H9 (cell line): ENCODE results near the gene GNAT3. TPM values are rescaled to one million over a fixed set of nuclear protein-coding genes. Genes with fewer than 3 reads are reported as not detected.

Experiments used
- DNase-seq: peaks from one replicate; pipeline ENCODE4 v3.0.0-alpha.2; 2017
- H2AFZ ChIP-seq: one replicate; pipeline ENCODE4 v1.6.1; 2013; ENCODE audit warnings: mild to moderate bottlenecking, low read length, control low read depth, moderate library complexity
- H2AK5ac ChIP-seq: 2 replicates; pipeline ENCODE4 v1.6.1; 2013; ENCODE audit warnings: low read length, control low read depth, mixed read lengths; ENCODE audit not compliant: insufficient read length
- H2BK120ac ChIP-seq: one replicate; pipeline ENCODE4 v1.6.1; 2013; ENCODE audit warnings: low read depth, mild to moderate bottlenecking, low read length, control low read depth, inconsistent platforms; ENCODE audit not compliant: poor library complexity, severe bottlenecking
- H2BK12ac ChIP-seq: 2 replicates; pipeline ENCODE4 v1.6.1; 2013; ENCODE audit warnings: low read length, control low read depth, mixed read lengths, low read depth; ENCODE audit not compliant: insufficient read length
- H2BK15ac ChIP-seq: 2 replicates; pipeline ENCODE4 v1.6.1; 2013; ENCODE audit warnings: low read depth, low read length, control low read depth
- H2BK20ac ChIP-seq: one replicate; pipeline ENCODE4 v1.6.1; 2013; ENCODE audit warnings: low read depth, mild to moderate bottlenecking, low read length, control low read depth, inconsistent platforms; ENCODE audit not compliant: poor library complexity, severe bottlenecking
- H2BK5ac ChIP-seq: 2 replicates; pipeline ENCODE4 v1.6.1; 2013; ENCODE audit warnings: low read length, control low read depth, mixed read lengths; ENCODE audit not compliant: insufficient read length
- H3K14ac ChIP-seq: 2 replicates; pipeline ENCODE4 v1.6.1; 2013; ENCODE audit warnings: low read length, control low read depth; ENCODE audit not compliant: insufficient read depth
- H3K18ac ChIP-seq: 2 replicates; pipeline ENCODE4 v1.6.1; 2013; ENCODE audit warnings: low read depth, mild to moderate bottlenecking, mixed read lengths, low read length, control low read depth; ENCODE audit not compliant: insufficient read length
- H3K23ac ChIP-seq: 2 replicates; pipeline ENCODE4 v1.6.1; 2013; ENCODE audit warnings: low read length, control low read depth, mixed read lengths, low read depth; ENCODE audit not compliant: insufficient read length
- H3K23me2 ChIP-seq: 2 replicates; pipeline ENCODE4 v1.6.1; 2013; ENCODE audit warnings: low read depth, mild to moderate bottlenecking, mixed read lengths, low read length, control low read depth; ENCODE audit not compliant: insufficient read length, poor library complexity, severe bottlenecking
- H3K27ac ChIP-seq: 2 replicates; pipeline ENCODE4 v1.5.1; 2013; ENCODE audit warnings: low read length, control low read depth, mixed read lengths, low read depth; ENCODE audit not compliant: insufficient read length
- H3K27me3 ChIP-seq: 2 replicates; pipeline ENCODE4 v1.6.1; 2013; ENCODE audit warnings: low read length, control low read depth, inconsistent platforms; ENCODE audit not compliant: insufficient read depth
- H3K4ac ChIP-seq: 2 replicates; pipeline ENCODE4 v1.6.1; 2013; ENCODE audit warnings: low read depth, mild to moderate bottlenecking, control low read depth, inconsistent platforms, low read length, moderate library complexity
- H3K4me1 ChIP-seq: 2 replicates; pipeline ENCODE4 v1.6.1; 2013; ENCODE audit warnings: low read length, control low read depth, inconsistent platforms; ENCODE audit not compliant: insufficient read depth
- H3K4me2 ChIP-seq: 2 replicates; pipeline ENCODE4 v1.6.1; 2013; ENCODE audit warnings: low read length, control low read depth, mixed read lengths; ENCODE audit not compliant: insufficient read length, insufficient read depth
- H3K56ac ChIP-seq: 2 replicates; pipeline ENCODE4 v1.6.1; 2013; ENCODE audit warnings: low read depth, mild to moderate bottlenecking, mixed read lengths, low read length, control low read depth; ENCODE audit not compliant: insufficient read length
- H3K79me1 ChIP-seq: 2 replicates; pipeline ENCODE4 v1.6.1; 2013; ENCODE audit warnings: low read depth, mild to moderate bottlenecking, moderate library complexity, low read length, control low read depth, inconsistent platforms; ENCODE audit not compliant: insufficient read depth, poor library complexity, severe bottlenecking
- H3K79me2 ChIP-seq: 2 replicates; pipeline ENCODE4 v1.6.1; 2013; ENCODE audit warnings: low read length, control low read depth, inconsistent platforms; ENCODE audit not compliant: insufficient read depth
- H3K9ac ChIP-seq: 2 replicates; pipeline ENCODE4 v1.6.1; 2013; ENCODE audit warnings: low read length, control low read depth, mixed read lengths; ENCODE audit not compliant: insufficient read length; ENCODE audit errors: extremely low read depth
- H3K9me3 ChIP-seq: one replicate; pipeline ENCODE4 v1.6.1; 2013; ENCODE audit warnings: low read depth, low read length, inconsistent platforms; ENCODE audit not compliant: control insufficient read depth
- H3T11ph ChIP-seq: one replicate; pipeline ENCODE4 v1.6.1; 2013; ENCODE audit warnings: mild to moderate bottlenecking, low read length, control low read depth, inconsistent platforms
- H4K20me1 ChIP-seq: one replicate; pipeline ENCODE4 v1.6.1; 2013; ENCODE audit not compliant: control insufficient read depth, insufficient read length, insufficient read depth
- H4K5ac ChIP-seq: 2 replicates; pipeline ENCODE4 v1.6.1; 2013; ENCODE audit warnings: low read depth, mild to moderate bottlenecking, mixed read lengths, low read length, control low read depth; ENCODE audit not compliant: insufficient read length
- H4K8ac ChIP-seq: replicated peaks from 2 replicates; pipeline ENCODE4 v1.6.1; 2013; ENCODE audit warnings: low read length, control low read depth, mixed read lengths, low read depth; ENCODE audit not compliant: insufficient read length
- H4K91ac ChIP-seq: 2 replicates; pipeline ENCODE4 v1.6.1; 2013; ENCODE audit warnings: low read depth, mild to moderate bottlenecking, moderate library complexity, mixed read lengths, low read length, control low read depth; ENCODE audit not compliant: insufficient read length
- H3K27ac Mint-ChIP-seq, 3 experiments: 2 replicates in 2 of 3; 3 replicates in 1 of 3; pipeline ENCODE4 v1.8.0; 2020 to 2021; ENCODE audit warnings: mixed read lengths in 3 of 3, mild to moderate bottlenecking in 1 of 3, moderate library complexity in 1 of 3
- H3K27me3 Mint-ChIP-seq: 2 replicates; pipeline ENCODE4 v1.8.0; 2021; ENCODE audit warnings: low read depth, mild to moderate bottlenecking, moderate library complexity, mixed read lengths
- H3K36me3 Mint-ChIP-seq, 3 experiments: 2 replicates in 2 of 3; 3 replicates in 1 of 3; pipeline ENCODE4 v1.8.0; 2020 to 2021; ENCODE audit warnings: low read depth in 3 of 3, mixed read lengths in 3 of 3; ENCODE audit not compliant: insufficient read depth in 1 of 3
- H3K4me1 Mint-ChIP-seq, 2 experiments: 2 replicates each; pipeline ENCODE4 v1.8.0; 2020; ENCODE audit warnings: mixed read lengths in 2 of 2
- H3K4me3 Mint-ChIP-seq, 2 experiments: 2 replicates in 1 of 2; 3 replicates in 1 of 2; pipeline ENCODE4 v1.8.0; 2020 to 2021; ENCODE audit warnings: mild to moderate bottlenecking in 2 of 2, mixed read lengths in 2 of 2, moderate library complexity in 1 of 2
- H3K9me3 Mint-ChIP-seq, 2 experiments: 2 replicates in 1 of 2; 3 replicates in 1 of 2; pipeline ENCODE4 v1.8.0; 2020; ENCODE audit warnings: mild to moderate bottlenecking in 2 of 2, mixed read lengths in 2 of 2, moderate library complexity in 1 of 2
- CTCF ChIP-seq: fragments of 200-600 bp; sonication (generic); conservative IDR thresholded peaks from 3 replicates; pipeline ENCODE4 v1.8.0; 2021; ENCODE audit warnings: antibody characterized with exemption, mild to moderate bottlenecking
- WGBS: extraction: QIAGEN DNeasy Blood & Tissue Kit; methylation state at CpG from one replicate; pipeline ENCODE4 v1.1.7; 2013; ENCODE audit warnings: missing lambda C conversion rate, low lambda C conversion rate, mixed read lengths; ENCODE audit not compliant: insufficient read length; ENCODE audit errors: extremely low coverage; 5-methylcytosine and 5-hydroxymethylcytosine counted together
- total RNA-seq: library from RNA; stranded (reverse); gene quantifications from 2 replicates; pipeline ENCODE4 v1.2.1, GENCODE V29; 2021

The GNAT3 gene
- total RNA-seq, 1 experiment from 2014 or later: not detected

- no peak overlapping the region for H4K91ac ChIP-seq
- H3K4ac ChIP-seq: no peak overlapping the region
- no peak overlapping the region for H2BK20ac ChIP-seq
- H4K20me1 ChIP-seq: no peaks in the 10 kb centered on the region
- no peak overlapping the region for H3K27ac ChIP-seq
- no peak overlapping the region for H3K9ac ChIP-seq
- Mint-ChIP-seq H3K36me3 (no peaks in the 10 kb centered on the region), H3K27ac (no peak overlapping the region), H3K27me3 (no peaks in the 10 kb centered on the region), H3K4me3 (no peak overlapping the region), H3K9me3 (no peaks in the 10 kb centered on the region; a peak in 1 of 5 replicates), H3K4me1 (peaks cover 6% of the 10 kb centered on the region in 2 experiments)
- H2BK15ac ChIP-seq: no peak overlapping the region
- H2BK5ac ChIP-seq: no peak overlapping the region
- no peak overlapping the region for H3T11ph ChIP-seq
- no peak overlapping the region for H2AK5ac ChIP-seq
- no peaks in the 10 kb centered on the region for H3K9me3 ChIP-seq
- no peaks in the 10 kb centered on the region for H3K27me3 ChIP-seq
- no peak for TF ChIP-seq CTCF
- H3K56ac ChIP-seq: no peak overlapping the region
- no CpG with 5 or more reads among the region's 1 CpG for WGBS
- H2BK12ac ChIP-seq: no peak overlapping the region
- no peak overlapping the region for H3K14ac ChIP-seq
- H3K79me1 ChIP-seq: no peaks in the 10 kb centered on the region
- no peak overlapping the region for H3K23ac ChIP-seq
- no peak for DNase-seq
- H2BK120ac ChIP-seq: no peak overlapping the region
- H3K4me1 ChIP-seq: no peaks in the 10 kb centered on the region
- no peak overlapping the region for H4K5ac ChIP-seq
- H3K4me2 ChIP-seq: no peak overlapping the region
- no peak overlapping the region for H4K8ac ChIP-seq
- no peaks in the 10 kb centered on the region for H3K79me2 ChIP-seq
- H3K18ac ChIP-seq: no peak overlapping the region
- H3K23me2 ChIP-seq: no peaks in the 10 kb centered on the region
- H2AFZ ChIP-seq: no peak overlapping the region
These were observed 99.0 kb downstream of the GNAT3 start for GRCh38 chr7:80412842-80413241.
